Measurements from ENCODE around the gene BBS4. TPM values are rescaled to one million over a fixed set of nuclear protein-coding genes. Genes with fewer than 3 reads are reported as not detected.

The BBS4 gene
- total and polyA plus RNA-seq, 2 of the 4 experiments (the other 2 are of a cell fraction): 15.8 to 21.0 TPM

DNA sequence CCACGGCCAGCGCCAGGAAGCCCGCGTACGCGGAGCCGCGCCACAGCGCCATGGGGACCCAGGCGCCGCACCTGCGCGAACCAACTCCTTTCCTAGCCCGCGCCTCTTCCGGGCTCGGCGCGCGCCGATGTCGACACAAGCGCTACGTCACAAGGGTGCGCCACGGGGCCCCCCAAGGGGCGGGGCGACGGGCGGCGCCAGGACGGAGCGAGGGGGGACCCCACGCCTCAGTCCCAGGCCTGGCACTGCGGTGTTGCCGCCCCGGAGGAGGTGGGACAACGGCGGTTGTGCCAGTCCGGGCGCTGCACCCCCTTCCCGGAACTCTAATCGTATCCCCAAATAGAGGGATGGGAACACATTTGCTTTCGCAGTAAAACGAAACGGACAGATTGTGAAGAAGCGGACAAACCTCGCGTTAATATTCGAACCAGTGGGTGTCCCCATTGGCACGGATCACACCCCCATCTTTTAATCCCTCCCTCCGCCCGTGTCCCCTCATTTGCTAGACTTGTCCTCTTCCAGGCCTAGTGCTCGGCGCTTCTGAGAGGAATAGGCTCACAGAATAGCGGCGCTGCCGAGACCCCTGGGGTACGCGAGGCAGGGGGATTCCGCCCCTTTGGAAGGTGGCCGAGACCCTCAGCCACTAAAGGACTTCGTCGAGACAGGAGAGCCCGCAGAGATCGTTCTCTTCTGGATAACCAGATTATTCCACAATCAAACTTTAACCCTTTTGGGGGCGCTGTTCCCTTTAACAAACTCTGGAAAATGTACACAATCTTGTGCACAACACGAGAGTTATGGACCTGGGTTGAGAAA lies 97.8 kb downstream of the BBS4 start, which contains the start of gene ADPGK (continued):
- peak; percentile 65 for TF ChIP-seq SMC3 (IDR thresholded peaks at IDR 0.05; ENCODE audit: low read depth, low read length)
- peak; percentile 47; the same call in 1 of the 2 replicates for TF ChIP-seq NFE2L2 (IDR thresholded peaks at IDR 0.05; ENCODE audit: low read depth, low read length)
- no peak for TF ChIP-seq MAFK (IDR thresholded peaks at IDR 0.05; ENCODE audit: low read depth, low read length)

DNA sequence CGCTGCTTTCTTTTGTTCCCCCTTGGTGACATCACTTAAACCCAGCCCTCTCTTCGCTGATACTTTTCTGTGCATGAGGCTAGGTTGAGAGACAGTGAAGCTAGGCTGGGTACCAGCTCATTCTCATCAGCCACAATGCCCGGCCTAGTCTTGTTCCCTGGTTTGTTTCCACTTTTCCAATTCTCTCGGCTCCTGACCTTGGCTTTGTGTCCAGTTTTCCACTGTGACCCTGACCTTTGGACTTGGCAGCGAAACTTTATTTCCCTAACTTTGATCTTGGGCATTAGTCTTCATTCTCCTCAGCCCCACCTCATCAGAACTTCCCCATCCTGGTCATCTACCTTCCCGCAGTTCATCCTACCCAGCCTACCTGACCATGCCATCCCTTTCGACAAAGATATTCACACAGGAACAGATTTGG lies 98.5 kb downstream of the BBS4 start:
- Histone ChIP-seq H3K9me1 (ENCODE audit: insufficient read depth, low read length) (peaks cover 19% of the 10 kb centered on the region), H3K27ac (ENCODE audit: insufficient read depth, low read length) (peak overlapping the region; percentile 90; the same call in 1 of the 2 replicates), H3K9me3 (ENCODE audit: control insufficient read depth, insufficient read depth, low read length) (no peaks in the 10 kb centered on the region), H3K4me1 (ENCODE audit: control insufficient read depth, insufficient read depth, low read length) (peaks cover 16% of the 10 kb centered on the region), H2AFZ (replicated peaks; ENCODE audit: low read length, poor library complexity) (peak overlapping the region; percentile 95), H3K4me2 (ENCODE audit: low read depth, low read length) (peak overlapping the region; percentile 82), H2AK9ac (replicated peaks; ENCODE audit: low read depth, low read length, poor library complexity) (peak overlapping the region; percentile 82), H2BK5ac (ENCODE audit: low read depth, low read length, poor library complexity, severe bottlenecking) (peak overlapping the region; percentile 83), H3K23ac (ENCODE audit: low read depth, low read length) (peak overlapping the region; percentile 70), H2BK120ac (ENCODE audit: low read depth, low read length) (peak overlapping the region; percentile 75), H4K8ac (ENCODE audit: low read depth in 2 of 2, low read length in 2 of 2) (peak overlapping the region; percentile 55 to 88), H3K27me3 (ENCODE audit: control insufficient read depth, insufficient read depth, low read length) (no peaks in the 10 kb centered on the region), H4K5ac (ENCODE audit: low read depth, low read length) (peak overlapping the region; percentile 37), H3K18ac (ENCODE audit: low read depth, low read length) (peak overlapping the region; percentile 8), H2BK20ac (ENCODE audit: low read depth, low read length) (peak overlapping the region; percentile 35), H4K20me1 (ENCODE audit: insufficient read depth, low read length) (peaks cover 6% of the 10 kb centered on the region; the same call in 1 of the 2 replicates), H3K79me1 (ENCODE audit: low read depth in 1 of 2, low read length in 2 of 2) (peaks cover 21 to 34% of the 10 kb centered on the region in 2 experiments), H2BK15ac (ENCODE audit: low read depth, low read length) (peak overlapping the region; percentile 89; the same call in 1 of the 3 replicates), H4K91ac (ENCODE audit: insufficient read depth, low read depth, low read length) (peak overlapping the region; percentile 75), H3K4me3 (ENCODE audit: insufficient read depth, low read depth, low read length) (peak overlapping the region; percentile 79; the same call in 1 of the 2 replicates), H3K9ac (ENCODE audit: low read depth, low read length) (peak overlapping the region; percentile 78), H2AK5ac (ENCODE audit: low read depth, low read length) (peak overlapping the region; percentile 26), H3K4ac (ENCODE audit: low read depth, low read length) (peak overlapping the region; percentile 86), H3K36me3 (ENCODE audit: control insufficient read depth, insufficient read depth, low read length) (peaks cover 2% of the 10 kb centered on the region; the same call in 1 of the 2 replicates), H3K56ac (ENCODE audit: extremely low read depth, insufficient read depth, low read length) (peak overlapping the region; percentile 12; the same call in 1 of the 2 replicates), H3K14ac (replicated peaks; ENCODE audit: low read depth, low read length) (peak overlapping the region; percentile 45)
- 57% methylated on average over 5 of the region's 7 CpGs; no CpG with 5 or more reads in 1 of the 2 experiments for WGBS, 2 experiments (ENCODE audit: extremely low coverage in 2 of 2, insufficient read length in 1 of 2)
- ChIA-PET CTCF (interaction anchor here (0.6 to 0.7 kb wide), 2 partner anchors 62 to 472 kb away, joined by 3 read pairs; no protein-coding TSS in a partner anchor), POLR2A (ENCODE audit: unreplicated experiment) (no interaction called here)
- TF ChIP-seq CEBPB (IDR thresholded peaks at IDR 0.05; ENCODE audit: low read depth, low read length) (peak; percentile 78; the same call in 1 of the 2 replicates), NFE2L2 (IDR thresholded peaks at IDR 0.05; ENCODE audit: low read depth, low read length) (no peak)
- no peak for DNase-seq
- intact Hi-C loops (cut with micrococcal nuclease) (loop anchor here (1.0 to 2.0 kb wide), 4 partner anchors 296 to 489 kb away; no protein-coding TSS in a partner anchor), dilution Hi-C loops (cut with HindIII; ENCODE audit: low sequenced_read_pairs, unreplicated experiment) (no loop called here), in situ Hi-C loops (cut with MboI; ENCODE audit: low sequenced_read_pairs) (loop anchor here (10.0 kb wide), 1 partner anchor 490 kb away; no protein-coding TSS in a partner anchor)
- ATAC-seq (ENCODE audit: low read depth): no peak
- BruUV-seq (replicated peaks): no TSS peak
